LNCaP clone FGC (cell line): ENCODE results near the gene MCCC2.

Source experiments
- DNase-seq: peaks from one replicate; pipeline ENCODE4 v3.0.0-alpha.2; 2011; ENCODE audit warnings: low read depth
- H3K4me3 ChIP-seq: 2 replicates; pipeline ENCODE4 v1.5.1; 2011; ENCODE audit warnings: mild to moderate bottlenecking, low read depth, low read length, control low read depth
- TF ChIP-seq, protein P1 (sequence below): IDR thresholded peaks from 2 replicates; pipeline ENCODE4 v1.5.1; 2012; ENCODE audit warnings: mild to moderate bottlenecking; ENCODE audit not compliant: control insufficient read depth, insufficient read depth; ENCODE audit errors: extremely low read depth

Gene MCCC2

DNA sequence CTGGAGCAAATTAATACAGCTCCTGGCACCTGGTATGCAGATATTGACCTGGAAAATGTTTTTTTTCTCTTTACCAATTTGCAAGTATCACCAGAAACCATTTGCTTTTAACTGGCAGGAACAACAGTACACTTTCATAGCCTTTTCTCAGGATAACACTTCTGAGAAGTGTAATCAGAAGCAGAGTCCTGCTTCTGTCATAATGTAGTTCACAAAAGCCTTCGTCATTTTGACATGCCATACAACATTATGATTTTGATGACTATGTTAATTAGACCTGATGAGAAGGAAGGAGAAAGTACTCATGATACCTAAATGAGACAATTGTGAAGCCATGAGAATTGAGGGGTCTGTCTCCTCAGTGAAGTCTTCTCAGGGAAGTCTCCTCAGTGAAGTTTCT, 90.8 kb downstream of the MCCC2 start:
- no peak overlapping the region for H3K4me3 ChIP-seq
- TF ChIP-seq, protein P1, sequence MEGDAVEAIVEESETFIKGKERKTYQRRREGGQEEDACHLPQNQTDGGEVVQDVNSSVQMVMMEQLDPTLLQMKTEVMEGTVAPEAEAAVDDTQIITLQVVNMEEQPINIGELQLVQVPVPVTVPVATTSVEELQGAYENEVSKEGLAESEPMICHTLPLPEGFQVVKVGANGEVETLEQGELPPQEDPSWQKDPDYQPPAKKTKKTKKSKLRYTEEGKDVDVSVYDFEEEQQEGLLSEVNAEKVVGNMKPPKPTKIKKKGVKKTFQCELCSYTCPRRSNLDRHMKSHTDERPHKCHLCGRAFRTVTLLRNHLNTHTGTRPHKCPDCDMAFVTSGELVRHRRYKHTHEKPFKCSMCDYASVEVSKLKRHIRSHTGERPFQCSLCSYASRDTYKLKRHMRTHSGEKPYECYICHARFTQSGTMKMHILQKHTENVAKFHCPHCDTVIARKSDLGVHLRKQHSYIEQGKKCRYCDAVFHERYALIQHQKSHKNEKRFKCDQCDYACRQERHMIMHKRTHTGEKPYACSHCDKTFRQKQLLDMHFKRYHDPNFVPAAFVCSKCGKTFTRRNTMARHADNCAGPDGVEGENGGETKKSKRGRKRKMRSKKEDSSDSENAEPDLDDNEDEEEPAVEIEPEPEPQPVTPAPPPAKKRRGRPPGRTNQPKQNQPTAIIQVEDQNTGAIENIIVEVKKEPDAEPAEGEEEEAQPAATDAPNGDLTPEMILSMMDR: no peak
- DNase-seq: no peak

DNA sequence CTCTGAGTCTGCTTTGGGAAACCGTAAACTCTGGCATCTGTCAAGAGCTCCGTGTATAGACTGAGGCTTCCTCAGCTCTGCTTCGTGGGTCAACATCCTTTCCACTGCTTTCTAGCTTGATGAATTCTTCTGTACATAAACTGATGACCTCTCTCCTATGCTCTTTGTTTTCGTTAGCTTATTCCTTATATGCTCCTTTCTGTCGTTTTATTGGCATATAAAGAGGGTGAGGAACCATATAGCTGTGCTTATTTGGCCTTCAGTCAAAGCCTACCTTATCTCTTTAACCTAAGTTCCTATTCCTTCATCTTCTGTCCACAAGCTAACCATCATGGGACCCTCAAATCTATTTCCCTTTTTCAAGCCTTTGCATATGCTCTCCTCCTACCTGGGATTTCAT, 92.6 kb downstream of the MCCC2 start:
- TF ChIP-seq, protein P1: no peak
- DNase-seq: peak; percentile 71
- H3K4me3 ChIP-seq: no peak overlapping the region

DNA sequence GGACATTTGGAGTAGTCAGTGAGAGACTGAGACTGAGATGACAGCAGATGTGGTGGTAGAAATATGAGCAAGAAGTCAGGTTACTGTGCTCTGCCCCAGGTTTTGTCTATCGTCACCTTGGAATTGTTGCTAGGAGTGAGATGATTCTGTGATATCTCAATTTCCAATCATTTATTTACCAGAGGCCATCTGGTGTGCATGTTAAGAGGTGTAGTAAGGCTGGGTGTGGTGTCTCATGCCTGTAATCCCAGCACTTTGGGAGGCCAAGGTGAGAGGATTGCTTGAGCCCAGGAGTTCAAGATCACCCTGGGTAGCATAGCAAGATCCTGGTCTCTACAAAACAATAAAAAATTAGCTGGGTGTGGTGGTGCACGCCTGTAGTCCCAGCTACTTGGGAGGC, 93.4 kb downstream of the MCCC2 start:
- DNase-seq: no peak
- TF ChIP-seq, protein P1: no peak
- no peak overlapping the region for H3K4me3 ChIP-seq

DNA sequence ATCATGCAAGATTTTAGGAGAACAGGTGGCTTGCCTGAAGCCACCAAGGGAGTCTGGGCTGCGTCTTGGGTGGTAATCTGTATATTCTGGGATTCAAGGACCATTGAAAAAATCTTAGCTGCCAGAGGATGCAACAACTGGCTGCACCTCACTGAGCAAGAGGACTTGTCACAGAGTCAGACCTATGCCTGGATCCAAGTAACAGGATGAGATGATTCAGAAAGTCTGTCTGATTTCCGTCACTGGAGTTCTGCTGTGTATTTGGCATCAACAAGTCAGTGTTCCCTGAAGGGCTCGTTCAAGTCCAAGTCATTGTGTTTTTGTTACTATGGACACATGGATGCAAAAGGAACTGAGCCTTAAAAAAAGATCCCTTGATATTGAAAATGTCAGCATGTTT, 94.2 kb downstream of the MCCC2 start:
- no peak for DNase-seq

DNA sequence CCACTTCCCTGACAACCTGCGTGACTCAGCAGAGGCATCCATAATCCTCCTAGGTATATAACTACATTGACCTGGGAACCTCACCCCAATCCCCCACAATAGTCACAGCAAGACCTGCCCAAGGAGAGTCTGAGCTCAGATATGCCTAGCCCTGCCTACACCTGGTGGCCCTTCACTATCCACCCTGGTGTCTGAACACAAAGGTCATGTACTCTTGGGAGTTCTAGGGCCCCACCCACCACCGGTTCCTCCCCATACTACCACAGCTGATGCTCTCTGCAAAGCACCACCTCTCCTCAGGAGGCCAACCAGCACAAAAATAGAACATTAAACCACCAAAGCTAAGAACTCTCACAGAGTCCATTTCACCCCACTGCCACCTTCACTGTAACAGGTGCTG, 97.2 kb downstream of the MCCC2 start:
- TF ChIP-seq, protein P1: no peak
- H3K4me3 ChIP-seq: no peak overlapping the region
- DNase-seq: no peak

More for the DNA sequence above, 94.2 kb downstream of the MCCC2 start:
- H3K4me3 ChIP-seq: no peak overlapping the region
- TF ChIP-seq, protein P1: no peak

DNA sequence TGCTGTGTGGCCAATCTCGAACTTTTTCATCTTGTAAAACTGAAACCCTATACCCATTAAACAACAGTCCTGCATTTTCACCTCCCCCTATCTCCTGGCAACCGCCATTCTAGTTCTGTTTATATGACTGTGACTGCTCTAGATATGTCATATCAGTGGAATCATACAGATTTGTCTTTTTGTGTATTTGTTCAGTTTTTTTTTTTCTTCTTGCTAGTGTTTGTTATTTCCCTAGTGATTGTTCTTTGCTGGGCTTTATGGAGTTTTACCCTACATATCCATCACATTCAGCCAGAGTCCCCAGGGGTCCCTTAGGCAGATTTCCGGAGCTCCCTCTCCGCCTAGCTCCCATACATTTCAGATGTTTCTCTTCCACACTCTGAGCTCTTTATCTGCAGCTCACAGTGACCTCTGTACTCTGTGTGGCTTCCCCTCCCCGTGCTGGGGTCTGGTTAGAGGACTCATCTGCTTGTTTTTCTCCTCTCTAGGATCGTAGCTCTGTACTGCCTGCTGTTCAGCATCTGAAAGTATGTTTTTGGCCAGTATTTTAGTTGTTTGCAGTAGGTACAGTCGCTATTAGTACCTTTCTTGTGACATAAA, 106.8 kb downstream of the MCCC2 start:
- H3K4me3 ChIP-seq: no peak overlapping the region
- TF ChIP-seq, protein P1: no peak
- no peak for DNase-seq

DNA sequence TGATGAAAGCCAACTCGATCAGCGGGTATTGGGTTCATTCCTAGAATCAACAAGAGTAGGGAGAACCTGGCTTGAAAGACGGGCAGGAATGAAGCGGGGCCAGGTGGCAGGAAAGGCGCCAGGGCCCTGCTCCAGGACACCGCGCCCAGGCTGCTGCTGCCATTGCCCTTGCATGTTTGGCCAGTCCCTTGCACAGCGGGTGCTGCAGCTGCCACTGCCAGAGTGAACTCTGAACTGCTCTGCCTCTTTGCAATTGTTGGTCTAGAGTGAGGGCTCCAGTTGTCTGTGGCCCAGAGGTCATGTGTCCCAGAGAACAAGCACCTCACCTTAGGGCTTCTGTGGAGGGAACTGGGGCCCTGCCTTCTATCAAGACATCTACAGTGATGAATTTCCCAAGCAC, 107.9 kb downstream of the MCCC2 start:
- TF ChIP-seq, protein P1: no peak
- no peak overlapping the region for H3K4me3 ChIP-seq
- DNase-seq: no peak
